H1 (cell line): ENCODE measurements around the gene ST3GAL3.

Experiments
- CEBPB ChIP-seq: IDR thresholded peaks from 2 replicates; pipeline ENCODE4 v1.6.1; 2012; ENCODE audit warnings: low read depth, low read length
- EGR1 ChIP-seq: IDR thresholded peaks from 2 replicates; pipeline ENCODE4 v1.6.1; 2011; ENCODE audit warnings: low read depth, low read length, borderline replicate concordance
- EP300 ChIP-seq, 2 experiments: IDR thresholded peaks; 1 replicate in 1 of 2; 2 replicates in 1 of 2; pipeline ENCODE4 v1.6.1; 2011 to 2012; ENCODE audit warnings: low read depth in 2 of 2, low read length in 2 of 2, mild to moderate bottlenecking in 2 of 2, borderline replicate concordance in 1 of 2, inconsistent platforms in 1 of 2, moderate library complexity in 1 of 2
- EZH2 ChIP-seq: fragments of 200-600 bp; sonication (generic); IDR thresholded peaks from 2 replicates; pipeline ENCODE4 v1.7.1; 2012; ENCODE audit warnings: low read depth, mild to moderate bottlenecking, moderate library complexity, low read length, inconsistent platforms; ENCODE audit not compliant: severe bottlenecking
- JUN ChIP-seq: IDR thresholded peaks from 2 replicates; pipeline ENCODE4 v1.6.1; 2011; ENCODE audit warnings: low read depth, mild to moderate bottlenecking, improper control_type of control experiment, low read length
- JUND ChIP-seq: IDR thresholded peaks from 2 replicates; pipeline ENCODE4 v1.6.1; 2011; ENCODE audit warnings: mild to moderate bottlenecking, improper control_type of control experiment, low read length
- NRF1 ChIP-seq: IDR thresholded peaks from 2 replicates; pipeline ENCODE4 v1.6.1; 2011; ENCODE audit warnings: mild to moderate bottlenecking, low read depth, low read length, improper control_type of control experiment
- POLR2A ChIP-seq, 2 experiments: IDR thresholded peaks; 1 replicate in 1 of 2; 2 replicates in 1 of 2; pipeline ENCODE4 v1.6.1; 2011; ENCODE audit warnings: low read depth in 2 of 2, low read length in 2 of 2, mild to moderate bottlenecking in 2 of 2; ENCODE audit errors: control extremely low read depth in 1 of 2
- RFX5 ChIP-seq: IDR thresholded peaks from 2 replicates; pipeline ENCODE4 v1.6.1; 2011; ENCODE audit warnings: low read depth, low read length, improper control_type of control experiment, borderline replicate concordance
- SIRT6 ChIP-seq: IDR thresholded peaks from one replicate; pipeline ENCODE4 v1.7.1; 2012; ENCODE audit warnings: low read length, inconsistent platforms
- SIX5 ChIP-seq: IDR thresholded peaks from 2 replicates; pipeline ENCODE4 v1.6.1; 2011; ENCODE audit warnings: mild to moderate bottlenecking, low read depth, low read length
- YY1 ChIP-seq: IDR thresholded peaks from 2 replicates; pipeline ENCODE4 v1.6.1; 2011; ENCODE audit warnings: low read depth, mild to moderate bottlenecking, low read length
- TF ChIP-seq, protein P1 (sequence below), 3 experiments: IDR thresholded peaks; 1 replicate in 2 of 3; 2 replicates in 1 of 3; pipeline versions ENCODE4 v1.5.1 to v1.6.1; 2011; ENCODE audit warnings: low read length in 3 of 3, mild to moderate bottlenecking in 3 of 3, inconsistent platforms in 2 of 3, low read depth in 1 of 3, moderate library complexity in 1 of 3; ENCODE audit not compliant: insufficient read depth in 1 of 3; ENCODE audit errors: control extremely low read depth in 1 of 3

DNA sequence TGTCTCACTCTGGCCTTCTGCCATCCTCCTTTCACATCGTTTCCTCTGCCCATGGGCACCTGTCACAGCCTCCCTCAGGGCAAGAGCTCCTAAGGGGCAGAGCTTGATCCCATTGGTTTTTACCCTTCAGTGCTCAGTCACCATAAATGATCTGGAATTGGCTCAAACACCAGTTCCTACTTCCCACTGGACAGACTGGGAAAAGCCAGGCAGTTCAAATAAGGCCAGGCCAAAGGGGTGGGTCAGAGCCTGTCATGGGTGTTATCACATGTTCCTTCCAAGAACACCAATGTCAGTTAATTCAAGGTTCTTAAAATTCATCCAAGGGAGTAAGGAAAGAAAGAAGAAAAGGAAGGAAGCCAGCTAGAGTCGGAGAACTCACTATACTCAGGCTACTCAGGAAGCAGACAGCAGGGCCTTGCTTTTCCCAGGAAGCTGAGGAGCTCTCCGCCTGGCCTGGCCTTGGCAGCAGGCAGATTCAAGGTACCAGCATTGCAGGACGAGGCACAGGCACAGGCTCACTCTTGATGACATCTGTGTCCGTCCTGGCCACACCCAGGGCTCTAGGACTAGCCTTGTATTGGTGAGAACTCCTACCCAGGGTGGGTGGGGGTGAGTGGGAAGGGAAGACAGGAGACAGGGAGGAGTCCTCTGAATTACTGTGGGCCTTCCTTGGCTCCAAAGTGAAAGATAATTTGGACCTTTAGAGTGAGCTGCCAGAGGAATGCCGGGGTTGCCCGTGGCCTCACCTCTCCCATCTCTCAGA, 194.0 kb downstream of the ST3GAL3 start:
- no peak for TF ChIP-seq EZH2
- TF ChIP-seq, protein P1, sequence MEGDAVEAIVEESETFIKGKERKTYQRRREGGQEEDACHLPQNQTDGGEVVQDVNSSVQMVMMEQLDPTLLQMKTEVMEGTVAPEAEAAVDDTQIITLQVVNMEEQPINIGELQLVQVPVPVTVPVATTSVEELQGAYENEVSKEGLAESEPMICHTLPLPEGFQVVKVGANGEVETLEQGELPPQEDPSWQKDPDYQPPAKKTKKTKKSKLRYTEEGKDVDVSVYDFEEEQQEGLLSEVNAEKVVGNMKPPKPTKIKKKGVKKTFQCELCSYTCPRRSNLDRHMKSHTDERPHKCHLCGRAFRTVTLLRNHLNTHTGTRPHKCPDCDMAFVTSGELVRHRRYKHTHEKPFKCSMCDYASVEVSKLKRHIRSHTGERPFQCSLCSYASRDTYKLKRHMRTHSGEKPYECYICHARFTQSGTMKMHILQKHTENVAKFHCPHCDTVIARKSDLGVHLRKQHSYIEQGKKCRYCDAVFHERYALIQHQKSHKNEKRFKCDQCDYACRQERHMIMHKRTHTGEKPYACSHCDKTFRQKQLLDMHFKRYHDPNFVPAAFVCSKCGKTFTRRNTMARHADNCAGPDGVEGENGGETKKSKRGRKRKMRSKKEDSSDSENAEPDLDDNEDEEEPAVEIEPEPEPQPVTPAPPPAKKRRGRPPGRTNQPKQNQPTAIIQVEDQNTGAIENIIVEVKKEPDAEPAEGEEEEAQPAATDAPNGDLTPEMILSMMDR (IDR thresholded peaks at IDR 0.05; ENCODE audit: control extremely low read depth in 1 of 3, insufficient read depth in 1 of 3, low read depth in 1 of 3, low read length in 3 of 3): no peak
- no peak for TF ChIP-seq POLR2A (IDR thresholded peaks at IDR 0.05; ENCODE audit: control extremely low read depth in 1 of 2, low read depth in 2 of 2, low read length in 2 of 2)
- no peak for TF ChIP-seq SIX5
- TF ChIP-seq CEBPB: no peak
- no peak for TF ChIP-seq SIRT6
- TF ChIP-seq EGR1: no peak
- TF ChIP-seq YY1: no peak
- no peak for TF ChIP-seq RFX5
- TF ChIP-seq JUND: no peak
- no peak for TF ChIP-seq NRF1
- no peak for TF ChIP-seq EP300 (IDR thresholded peaks at IDR 0.05; ENCODE audit: borderline replicate concordance in 1 of 2, low read depth in 2 of 2, low read length in 2 of 2)
- no peak for TF ChIP-seq JUN
